K562 (cell line): ENCODE measurements around the gene ZNF335.

Experiments
- HCFC1 ChIP-seq: IDR thresholded peaks from 2 replicates; pipeline ENCODE4 v1.6.1; 2012; ENCODE audit warnings: low read depth, low read length, improper control_type of control experiment
- ZNF274 ChIP-seq: IDR thresholded peaks from 2 replicates; pipeline ENCODE4 v1.6.1; 2011; ENCODE audit warnings: low read depth, mild to moderate bottlenecking, low read length, moderate library complexity, borderline replicate concordance

DNA sequence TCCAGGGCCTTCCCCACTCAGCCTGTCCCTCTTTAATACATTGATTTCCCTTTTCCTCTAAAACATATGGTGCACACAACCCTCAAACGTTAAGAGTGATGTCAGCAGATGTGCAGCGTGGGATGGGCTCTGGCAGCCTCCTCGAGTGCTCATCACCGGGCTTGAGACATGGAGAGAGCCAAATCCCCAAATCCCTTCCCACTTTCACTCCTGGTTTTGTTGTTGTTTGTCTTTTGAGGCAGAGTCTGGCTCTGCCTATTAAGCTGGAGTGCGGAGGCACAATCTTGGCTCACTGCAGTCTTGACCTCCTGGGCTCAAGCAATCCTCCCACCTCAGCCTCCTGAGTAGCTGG, 54.2 kb downstream of the ZNF335 start:
- TF ChIP-seq ZNF274, result no peak
- no peak for TF ChIP-seq HCFC1
